ENCODE measurements around the gene PBX1.

DNA sequence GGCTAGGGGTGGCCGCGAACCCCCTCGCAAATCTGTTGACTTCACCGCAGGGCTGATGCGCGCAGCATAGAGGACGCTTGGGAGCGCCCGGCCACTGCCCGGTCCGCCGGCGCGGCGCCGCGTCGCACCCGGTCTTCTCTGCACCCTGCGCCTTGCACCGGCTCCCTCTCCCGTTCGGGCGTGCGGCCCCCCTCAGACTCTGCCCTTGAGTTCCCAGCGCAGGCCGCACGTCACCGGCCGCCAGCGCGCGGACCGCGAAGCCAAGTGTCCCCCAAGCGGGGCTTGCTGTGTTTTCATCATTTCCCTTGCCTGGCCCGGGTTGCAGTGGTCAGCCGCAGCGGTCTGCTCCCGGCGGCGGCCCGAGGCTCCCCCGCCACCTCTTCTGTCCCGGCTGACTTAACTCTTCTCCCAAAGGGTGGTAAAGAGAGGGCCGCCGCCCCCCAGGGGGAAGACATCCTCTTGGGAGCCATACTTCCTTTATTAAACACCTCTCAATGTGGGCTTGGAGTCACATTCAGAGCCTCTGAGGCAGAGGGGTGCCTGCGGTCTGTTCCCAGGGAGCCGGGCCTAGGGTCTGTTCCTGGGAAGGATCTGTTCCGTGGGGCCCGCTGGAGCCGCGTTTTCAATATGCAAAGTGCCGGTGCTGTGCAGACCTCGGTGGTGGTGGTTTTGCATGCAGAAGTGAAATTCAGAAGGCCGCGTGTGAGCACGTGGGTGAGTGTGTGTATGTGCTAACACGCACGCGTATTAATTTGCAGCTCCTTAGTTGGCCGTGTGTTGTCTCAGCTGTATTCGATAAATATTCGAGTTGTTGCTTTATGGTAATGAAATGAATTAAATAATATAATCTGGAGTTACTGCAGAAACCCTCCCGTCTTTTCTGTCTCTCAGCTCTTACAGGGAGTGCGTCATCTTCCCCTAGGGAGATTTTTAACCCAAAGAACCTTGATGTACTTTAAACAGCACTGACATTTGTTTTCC is 17.6 kb downstream of the PBX1 start:
- TF ChIP-seq, protein P1, sequence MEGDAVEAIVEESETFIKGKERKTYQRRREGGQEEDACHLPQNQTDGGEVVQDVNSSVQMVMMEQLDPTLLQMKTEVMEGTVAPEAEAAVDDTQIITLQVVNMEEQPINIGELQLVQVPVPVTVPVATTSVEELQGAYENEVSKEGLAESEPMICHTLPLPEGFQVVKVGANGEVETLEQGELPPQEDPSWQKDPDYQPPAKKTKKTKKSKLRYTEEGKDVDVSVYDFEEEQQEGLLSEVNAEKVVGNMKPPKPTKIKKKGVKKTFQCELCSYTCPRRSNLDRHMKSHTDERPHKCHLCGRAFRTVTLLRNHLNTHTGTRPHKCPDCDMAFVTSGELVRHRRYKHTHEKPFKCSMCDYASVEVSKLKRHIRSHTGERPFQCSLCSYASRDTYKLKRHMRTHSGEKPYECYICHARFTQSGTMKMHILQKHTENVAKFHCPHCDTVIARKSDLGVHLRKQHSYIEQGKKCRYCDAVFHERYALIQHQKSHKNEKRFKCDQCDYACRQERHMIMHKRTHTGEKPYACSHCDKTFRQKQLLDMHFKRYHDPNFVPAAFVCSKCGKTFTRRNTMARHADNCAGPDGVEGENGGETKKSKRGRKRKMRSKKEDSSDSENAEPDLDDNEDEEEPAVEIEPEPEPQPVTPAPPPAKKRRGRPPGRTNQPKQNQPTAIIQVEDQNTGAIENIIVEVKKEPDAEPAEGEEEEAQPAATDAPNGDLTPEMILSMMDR (optimal IDR thresholded peaks at IDR 0.05 in 1 of 3, IDR thresholded peaks at IDR 0.05 in 1 of 3, conservative IDR thresholded peaks at IDR 0.05 in 1 of 3; ENCODE audit: extremely low read depth in 1 of 3, insufficient read depth in 2 of 3, low read length in 3 of 3): no peak
- no peak for TF ChIP-seq EZH2 (IDR thresholded peaks at IDR 0.05; ENCODE audit: low read length)
